ENCODE measurements around the gene CADPS2.

DNA sequence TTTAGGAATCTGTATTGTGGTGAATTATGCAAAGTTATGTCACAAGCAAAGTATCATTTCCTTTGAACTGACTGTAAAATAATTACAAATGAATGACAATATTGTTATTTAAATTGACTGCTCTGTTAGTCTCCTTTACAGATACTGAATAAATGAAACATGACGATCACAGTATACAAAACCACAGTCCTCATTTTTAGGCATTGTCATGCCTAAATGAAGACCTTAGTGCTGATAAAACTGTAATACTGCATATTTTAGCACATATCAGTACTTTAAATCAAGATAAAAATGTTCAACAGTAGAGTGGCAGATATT lies 542.0 kb downstream of the CADPS2 start:
- TF ChIP-seq RARB (CRISPR knock-in tag; IDR thresholded peaks at IDR 0.05) (no peak), PPARA (CRISPR knock-in tag; IDR thresholded peaks at IDR 0.05; ENCODE audit: borderline replicate concordance) (no peak), ZC3H10 (CRISPR knock-in tag; IDR thresholded peaks at IDR 0.05) (no peak), ARNTL (CRISPR knock-in tag; IDR thresholded peaks at IDR 0.05; ENCODE audit: borderline replicate concordance, low read depth) (no peak)
- TF ChIP-seq, protein P1, sequence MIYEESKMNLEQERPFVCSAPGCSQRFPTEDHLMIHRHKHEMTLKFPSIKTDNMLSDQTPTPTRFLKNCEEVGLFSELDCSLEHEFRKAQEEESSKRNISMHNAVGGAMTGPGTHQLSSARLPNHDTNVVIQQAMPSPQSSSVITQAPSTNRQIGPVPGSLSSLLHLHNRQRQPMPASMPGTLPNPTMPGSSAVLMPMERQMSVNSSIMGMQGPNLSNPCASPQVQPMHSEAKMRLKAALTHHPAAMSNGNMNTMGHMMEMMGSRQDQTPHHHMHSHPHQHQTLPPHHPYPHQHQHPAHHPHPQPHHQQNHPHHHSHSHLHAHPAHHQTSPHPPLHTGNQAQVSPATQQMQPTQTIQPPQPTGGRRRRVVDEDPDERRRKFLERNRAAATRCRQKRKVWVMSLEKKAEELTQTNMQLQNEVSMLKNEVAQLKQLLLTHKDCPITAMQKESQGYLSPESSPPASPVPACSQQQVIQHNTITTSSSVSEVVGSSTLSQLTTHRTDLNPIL (CRISPR knock-in tag; IDR thresholded peaks at IDR 0.05; ENCODE audit: low read depth) = no peak

Data from SK-N-SH treated with all-trans-retinoic acid at 6 μM for 48 hours (cell line).